Measurements from ENCODE around the gene CCDC92.

CCDC92 gene

GRCh38 chr12:123967121-123967586, 5.5 kb downstream of the CCDC92 start:
- DNase-seq: no peak
- no peak overlapping the region for H3K9ac ChIP-seq (ENCODE audit: low read length)
- no peak overlapping the region for H3K4me3 ChIP-seq (ENCODE audit: low read length)
- H3K4me2 ChIP-seq (ENCODE audit: low read depth, low read length): no peak overlapping the region
- no peak overlapping the region for H2AFZ ChIP-seq (ENCODE audit: low read length)
- no peaks in the 10 kb centered on the region for H4K20me1 ChIP-seq (ENCODE audit: insufficient read depth, low read length)
- H3K27me3 ChIP-seq (replicated peaks; ENCODE audit: insufficient read depth, low read length): no peaks in the 10 kb centered on the region
- H3K4me1 ChIP-seq (ENCODE audit: low read length): no peaks in the 10 kb centered on the region
- H3K9me2 ChIP-seq (replicated peaks; ENCODE audit: insufficient read depth, low read length): no peaks in the 10 kb centered on the region
- no peaks in the 10 kb centered on the region for H3K9me3 ChIP-seq (replicated peaks; ENCODE audit: insufficient read depth, low read length)
- no peak overlapping the region for H3K27ac ChIP-seq (ENCODE audit: low read length)
- TF ChIP-seq EZH2 (optimal IDR thresholded peaks at IDR 0.05; ENCODE audit: low read depth, low read length) (no peak), EZH2phosphoT487 (IDR thresholded peaks at IDR 0.05; ENCODE audit: low read length) (no peak), CTCF (IDR thresholded peaks at IDR 0.05; ENCODE audit: low read length) (no peak)
- H3K79me2 ChIP-seq (ENCODE audit: low read length): peaks cover 6% of the 10 kb centered on the region; the same call in 1 of the 2 replicates
- H3K36me3 ChIP-seq (replicated peaks; ENCODE audit: insufficient read depth, low read length): no peaks in the 10 kb centered on the region
- peaks cover 11% of the 10 kb centered on the region; the same call in 1 of the 2 replicates for H3F3A ChIP-seq (ENCODE audit: insufficient read depth, low read length)

GRCh38 chr12:123966596-123966995, 6.0 kb downstream of the CCDC92 start:
- no peak overlapping the region for H3K9ac ChIP-seq (ENCODE audit: low read length)
- peaks cover 6% of the 10 kb centered on the region; the same call in 1 of the 2 replicates for H3K79me2 ChIP-seq (ENCODE audit: low read length)
- H3K27me3 ChIP-seq (replicated peaks; ENCODE audit: insufficient read depth, low read length): no peaks in the 10 kb centered on the region

GRCh38 chr12:123965382-123965781, 7.2 kb downstream of the CCDC92 start:
- H3K9ac ChIP-seq (ENCODE audit: low read length): no peak overlapping the region
- no peaks in the 10 kb centered on the region for H3K9me3 ChIP-seq (replicated peaks; ENCODE audit: insufficient read depth, low read length)
- no peaks in the 10 kb centered on the region for H4K20me1 ChIP-seq (ENCODE audit: insufficient read depth, low read length)
- no peak overlapping the region for H3K27ac ChIP-seq (ENCODE audit: low read length)
- H3K4me2 ChIP-seq (ENCODE audit: low read depth, low read length): no peak overlapping the region
- H3K4me1 ChIP-seq (ENCODE audit: low read length): no peaks in the 10 kb centered on the region
- TF ChIP-seq CTCF (IDR thresholded peaks at IDR 0.05; ENCODE audit: low read length) (no peak), EZH2 (optimal IDR thresholded peaks at IDR 0.05; ENCODE audit: low read depth, low read length) (no peak), EZH2phosphoT487 (IDR thresholded peaks at IDR 0.05; ENCODE audit: low read length) (no peak)
- no peaks in the 10 kb centered on the region for H3K36me3 ChIP-seq (replicated peaks; ENCODE audit: insufficient read depth, low read length)
- H3K9me2 ChIP-seq (replicated peaks; ENCODE audit: insufficient read depth, low read length): no peaks in the 10 kb centered on the region
- H3K27me3 ChIP-seq (replicated peaks; ENCODE audit: insufficient read depth, low read length): no peaks in the 10 kb centered on the region
- H3F3A ChIP-seq (ENCODE audit: insufficient read depth, low read length): no peaks in the 10 kb centered on the region
- no peak overlapping the region for H2AFZ ChIP-seq (ENCODE audit: low read length)
- peaks cover 2% of the 10 kb centered on the region; the same call in 1 of the 2 replicates for H3K79me2 ChIP-seq (ENCODE audit: low read length)
- DNase-seq: no peak
- no peak overlapping the region for H3K4me3 ChIP-seq (ENCODE audit: low read length)

More at GRCh38 chr12:123966596-123966995, 6.0 kb downstream of the CCDC92 start:
- TF ChIP-seq EZH2 (optimal IDR thresholded peaks at IDR 0.05; ENCODE audit: low read depth, low read length): no peak
- TF ChIP-seq CTCF (IDR thresholded peaks at IDR 0.05; ENCODE audit: low read length): no peak
- TF ChIP-seq EZH2phosphoT487 (IDR thresholded peaks at IDR 0.05; ENCODE audit: low read length): no peak
- H3K4me3 ChIP-seq (ENCODE audit: low read length): no peak overlapping the region
- H3K9me2 ChIP-seq (replicated peaks; ENCODE audit: insufficient read depth, low read length): no peaks in the 10 kb centered on the region
- H3K36me3 ChIP-seq (replicated peaks; ENCODE audit: insufficient read depth, low read length): no peaks in the 10 kb centered on the region
- no peaks in the 10 kb centered on the region for H3K9me3 ChIP-seq (replicated peaks; ENCODE audit: insufficient read depth, low read length)
- H2AFZ ChIP-seq (ENCODE audit: low read length): no peak overlapping the region
- no peak overlapping the region for H3K27ac ChIP-seq (ENCODE audit: low read length)
- peaks cover 6% of the 10 kb centered on the region; the same call in 1 of the 2 replicates for H3F3A ChIP-seq (ENCODE audit: insufficient read depth, low read length)
- no peaks in the 10 kb centered on the region for H4K20me1 ChIP-seq (ENCODE audit: insufficient read depth, low read length)
- no peaks in the 10 kb centered on the region for H3K4me1 ChIP-seq (ENCODE audit: low read length)
- no peak for DNase-seq
- no peak overlapping the region for H3K4me2 ChIP-seq (ENCODE audit: low read depth, low read length)
